ENCODE data around the gene ANKDD1B. TPM values are rescaled to one million over a fixed set of nuclear protein-coding genes. Genes with fewer than 3 reads are reported as not detected.

The ANKDD1B gene
- total and polyA plus RNA-seq, 2 of the 8 experiments (the other 6 are each of a cell fraction or from before 2014, with no cell fraction given): 0.08 to 0.22 TPM

DNA sequence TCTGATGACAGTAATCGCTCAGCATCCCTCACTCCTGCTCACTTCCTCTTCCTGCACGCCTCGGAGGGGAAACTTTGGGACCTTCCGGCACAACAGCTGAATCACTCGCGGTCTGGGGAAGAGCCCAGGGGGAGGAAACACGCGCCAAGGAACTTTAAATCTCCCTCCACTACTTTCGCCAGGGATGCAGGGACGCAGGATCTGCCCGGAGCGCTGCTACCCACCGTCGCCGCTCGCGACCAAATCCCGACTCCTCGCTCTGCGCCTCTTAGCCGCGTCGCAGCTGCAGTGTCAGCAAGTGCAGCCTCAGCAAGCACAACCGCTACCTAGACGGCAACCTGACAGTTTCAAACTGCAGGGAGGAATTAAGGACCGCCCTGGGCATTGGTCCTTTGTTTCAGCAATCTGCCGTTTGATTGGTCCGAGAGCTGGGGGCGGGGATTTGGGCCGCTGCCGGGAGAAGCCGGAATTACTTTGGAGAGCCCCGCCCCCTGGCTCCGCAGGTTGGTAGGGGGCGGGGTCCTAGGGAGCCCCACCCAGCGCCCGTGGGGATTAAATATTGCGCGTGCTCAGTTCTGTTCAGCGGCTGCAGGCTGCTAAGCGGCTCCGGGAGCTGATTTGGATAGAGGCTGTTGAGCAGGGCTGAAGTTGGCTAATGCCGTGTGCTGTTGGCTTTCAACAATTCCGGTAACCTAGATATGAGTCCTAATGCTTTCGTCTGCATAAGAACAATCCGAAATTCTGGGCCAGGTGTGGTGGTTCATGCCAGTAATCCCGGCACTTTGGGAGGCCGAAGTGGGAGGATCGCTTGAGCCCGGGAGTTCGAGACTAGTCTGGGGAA is 106.0 kb downstream of the ANKDD1B start, which contains the start of gene POC5:
POC5 (minus strand) TSS at position 356 of the 841 bp plus-strand sequence. CDS start 4,500 bp downstream, outside the sequence.
- Histone ChIP-seq H4K5ac (ENCODE audit: insufficient read length, low read depth, low read length) (peak within 1 kb of the TSS; percentile 85), H4K91ac (replicated peaks; ENCODE audit: insufficient read length, low read length) (peak within 1 kb of the TSS; percentile 81), H4K8ac (ENCODE audit: extremely low read depth, insufficient read depth, low read length) (peak within 1 kb of the TSS; percentile 86; the same call in 1 of the 2 replicates), H2BK12ac (ENCODE audit: low read depth, low read length) (no peak within 1 kb of the TSS), H2BK120ac (replicated peaks; ENCODE audit: low read depth, low read length) (no peak within 1 kb of the TSS), H3K4me1 (replicated peaks in 1 of 4; ENCODE audit: control insufficient read depth in 3 of 4, insufficient read depth in 4 of 4, low read length in 3 of 4) (peaks cover 0 to 2% (median 0%) of the 10 kb centered on the region in 4 experiments; a peak in 3 of 7 replicates), H3K36me3 (ENCODE audit: control insufficient read depth in 2 of 4, insufficient read depth in 4 of 4, low read length in 3 of 4) (peaks cover 0 to 2% (median 0%) of the 10 kb centered on the region in 4 experiments; a peak in 1 of 8 replicates), H3K79me1 (ENCODE audit: low read depth, low read length) (peaks cover 3% of the 10 kb centered on the region; the same call in 1 of the 2 replicates), H2BK15ac (ENCODE audit: low read length) (no peak within 1 kb of the TSS; the same call in 1 of the 2 replicates), H3K79me2 (ENCODE audit: control insufficient read depth in 1 of 2, insufficient read depth in 2 of 2, low read length in 2 of 2) (peaks cover 3 to 16% of the 10 kb centered on the region in 2 experiments; a peak in 3 of 4 replicates), H2AK5ac (ENCODE audit: low read depth, low read length) (no peak within 1 kb of the TSS), H3K27me3 (replicated peaks in 1 of 4; ENCODE audit: control insufficient read depth in 3 of 4, extremely low read depth in 1 of 4, insufficient read depth in 3 of 4, low read length in 3 of 4) (no peaks in the 10 kb centered on the region; a peak in 1 of 7 replicates), H3K9me3 (ENCODE audit: insufficient read depth in 2 of 2, low read depth in 1 of 2, low read length in 1 of 2) (no peaks in the 10 kb centered on the region), H3K56ac (replicated peaks; ENCODE audit: insufficient read length, low read depth, low read length) (peak within 1 kb of the TSS; percentile 12), H3K4ac (replicated peaks; ENCODE audit: insufficient read length, low read depth, low read length) (no peak within 1 kb of the TSS), H3K14ac (ENCODE audit: insufficient read length) (no peak within 1 kb of the TSS), H3K4me2 (ENCODE audit: insufficient read depth in 1 of 2, low read depth in 2 of 2, low read length in 2 of 2) (peak within 1 kb of the TSS; percentile 60 to 64), H3K9ac (replicated peaks in 1 of 4; ENCODE audit: extremely low read depth in 1 of 4, low read depth in 3 of 4, low read length in 3 of 4) (peak within 1 kb of the TSS; percentile 50 to 81 (median 66)), H2AFZ (ENCODE audit: low read length) (peak within 1 kb of the TSS; percentile 90), H3K27ac (ENCODE audit: low read depth, low read length) (peak within 1 kb of the TSS; percentile 57; the same call in 1 of the 2 replicates), H2BK5ac (ENCODE audit: low read depth, low read length) (peak within 1 kb of the TSS; percentile 80; the same call in 1 of the 2 replicates), H3K23me2 (ENCODE audit: low read depth, low read length) (peaks cover 5% of the 10 kb centered on the region), H2BK20ac (ENCODE audit: low read length) (no peak within 1 kb of the TSS), H4K20me1 (replicated peaks in 1 of 2; ENCODE audit: control insufficient read depth in 1 of 2, insufficient read depth in 2 of 2, low read length in 2 of 2) (no peaks in the 10 kb centered on the region), H3K23ac (ENCODE audit: insufficient read length) (no peak within 1 kb of the TSS), H3K4me3 (ENCODE audit: extremely low read depth in 1 of 4, insufficient read depth in 2 of 4, low read depth in 3 of 4, low read length in 4 of 4) (peak within 1 kb of the TSS; percentile 79 to 98 (median 86)), H3K18ac (ENCODE audit: extremely low read depth, low read length) (peak within 1 kb of the TSS; percentile 57; the same call in 1 of the 2 replicates)
- peak; percentile 94 to 99 for DNase-seq (ENCODE audit: low read depth in 1 of 2, low spot score in 2 of 2)
- ChIA-PET CTCF (ENCODE audit: partially characterized antibody) (interaction anchor here (0.6 to 1.2 kb wide), 3 partner anchors 18 to 551 kb away, joined by 3 to 5 read pairs (median 3); no protein-coding TSS in a partner anchor), POLR2A (ENCODE audit: partially characterized antibody) (interaction anchor here (0.6 to 1.6 kb wide), 2 partner anchors 12 to 169 kb away, joined by 3 to 8 read pairs; no protein-coding TSS in a partner anchor)
- peak; percentile 50 for FAIRE-seq
- WGBS, 2 experiments (ENCODE audit: extremely low coverage in 1 of 2, insufficient coverage in 1 of 2, insufficient read length in 1 of 2, insufficient replicate concordance in 2 of 2, low coverage in 1 of 2, low lambda C conversion rate in 2 of 2, missing lambda C conversion rate in 1 of 2): 16% methylated on average over 45 of the region's 51 CpGs; no CpG with 5 or more reads in 1 of the 2 experiments
- TF ChIP-seq EZH2 (IDR thresholded peaks at IDR 0.05; ENCODE audit: low read depth, low read length, severe bottlenecking) (no peak), SAP30 (IDR thresholded peaks at IDR 0.05; ENCODE audit: insufficient read depth, insufficient replicate concordance, low read length) (peak; percentile 99), RBBP5 (IDR thresholded peaks at IDR 0.05; ENCODE audit: borderline replicate concordance, low read depth, low read length) (peak; percentile 93; the same call in 1 of the 2 replicates), RXRA (IDR thresholded peaks at IDR 0.05; ENCODE audit: insufficient read depth, low read depth, low read length) (no peak), BRCA1 (IDR thresholded peaks at IDR 0.05; ENCODE audit: low read depth, low read length) (no peak), KDM4A (IDR thresholded peaks at IDR 0.05; ENCODE audit: low read depth, low read length, severe bottlenecking) (peak; percentile 81), BCL11A (IDR thresholded peaks at IDR 0.05; ENCODE audit: low read depth in 2 of 2, low read length in 2 of 2) (no peak), GABPA (IDR thresholded peaks at IDR 0.05; ENCODE audit: borderline replicate concordance, insufficient read depth, low read length) (peak; percentile 80; the same call in 1 of the 2 replicates), CHD2 (IDR thresholded peaks at IDR 0.05; ENCODE audit: low read length) (peak; percentile 71), MAFK (IDR thresholded peaks at IDR 0.05; ENCODE audit: low read depth, low read length) (peak; percentile 80; the same call in 1 of the 2 replicates)

Measured in H1 (cell line).